Urinary bladder (tissue), 4 donors: ENCODE data around the gene ERBB2. TPM values are rescaled to one million over a fixed set of nuclear protein-coding genes. Genes with fewer than 3 reads are reported as not detected.

Source experiments
- DNase-seq: peaks from one replicate; pipeline ENCODE4 v3.0.0-alpha.2; 2015; ENCODE audit errors: extremely low spot score
- H3K27ac ChIP-seq: one replicate; pipeline ENCODE4 v1.5.1; 2013; ENCODE audit warnings: low read depth, mild to moderate bottlenecking, moderate library complexity
- H3K36me3 ChIP-seq: one replicate; pipeline ENCODE4 v1.6.1; 2013; ENCODE audit warnings: mild to moderate bottlenecking, moderate library complexity; ENCODE audit not compliant: insufficient read depth
- H3K4me1 ChIP-seq: one replicate; pipeline ENCODE4 v1.6.1; 2013; ENCODE audit warnings: mild to moderate bottlenecking, moderate library complexity; ENCODE audit not compliant: insufficient read depth
- H3K4me3 ChIP-seq: one replicate; pipeline ENCODE4 v1.5.1; 2013; ENCODE audit warnings: low read depth, low read length
- WGBS: extraction: QIAGEN DNeasy Blood & Tissue Kit; methylation state at CpG from one replicate; pipeline ENCODE4 v1.1.7; 2013; 5-methylcytosine and 5-hydroxymethylcytosine counted together
- polyA plus RNA-seq: library from polyadenylated mRNA; stranded (reverse); fragments of 200-250 nt; gene quantifications from one replicate; pipeline ENCODE4 v1.2.3, GENCODE V29; 2013
- total RNA-seq: library from RNA; depleted of rRNA; stranded (reverse); fragments of >200 nt; gene quantifications from one replicate; pipeline ENCODE4 v1.2.3, GENCODE V29; 2014
- donor health status: healthy with polysubstance abuse.
- donor health status: healthy.

ERBB2 gene
- total and polyA plus RNA-seq, 2 donors, result 38.3 to 60.5 TPM

GRCh38 chr17:39751016-39751543 lies 51.2 kb downstream of the ERBB2 start:
- H3K27ac ChIP-seq, result no peak overlapping the region
- no peak for DNase-seq
- 55% methylated on average over 5 of the region's 5 CpGs for WGBS

GRCh38 chr17:39751637-39752036 lies 51.8 kb downstream of the ERBB2 start:
- Histone ChIP-seq H3K27ac (no peak overlapping the region), H3K36me3 (no peaks in the 10 kb centered on the region), H3K4me3 (no peak overlapping the region), H3K4me1 (no peaks in the 10 kb centered on the region)
- 60% methylated on average over 10 of the region's 10 CpGs for WGBS
- DNase-seq, result no peak

More at GRCh38 chr17:39751016-39751543, 51.2 kb downstream of the ERBB2 start:
- H3K4me3 ChIP-seq, result no peak overlapping the region
- H3K36me3 ChIP-seq, result no peaks in the 10 kb centered on the region
- H3K4me1 ChIP-seq, result no peaks in the 10 kb centered on the region

- 76% methylated on average over 13 of the region's 13 CpGs for WGBS
- H3K4me1 ChIP-seq, result no peaks in the 10 kb centered on the region
- H3K4me3 ChIP-seq, result no peak overlapping the region
- no peak overlapping the region for H3K27ac ChIP-seq
- DNase-seq, result no peak
- H3K36me3 ChIP-seq, result no peaks in the 10 kb centered on the region
Observed at GRCh38 chr17:39752241-39752881, 52.5 kb downstream of the ERBB2 start.

- no peaks in the 10 kb centered on the region for H3K4me1 ChIP-seq
- peak overlapping the region; percentile 60 for H3K4me3 ChIP-seq
- no peaks in the 10 kb centered on the region for H3K36me3 ChIP-seq
- DNase-seq, result no peak
- peak overlapping the region; percentile 96 for H3K27ac ChIP-seq
- 7% methylated on average over 55 of the region's 55 CpGs for WGBS
Observed at GRCh38 chr17:39753514-39754160, 53.8 kb downstream of the ERBB2 start.

- H3K36me3 ChIP-seq, result no peaks in the 10 kb centered on the region
- no peaks in the 10 kb centered on the region for H3K4me1 ChIP-seq
- H3K4me3 ChIP-seq, result peak overlapping the region; percentile 60
- no peak for DNase-seq
- under 1% methylated on average over 91 of the region's 91 CpGs for whole genome bisulfite sequencing
- H3K27ac ChIP-seq, result peak overlapping the region; percentile 96
Observed at GRCh38 chr17:39754161-39754957, 54.5 kb downstream of the ERBB2 start.

GRCh38 chr17:39754958-39755553 lies 55.2 kb downstream of the ERBB2 start:
- Histone ChIP-seq H3K36me3 (no peaks in the 10 kb centered on the region), H3K4me1 (no peaks in the 10 kb centered on the region), H3K27ac (peak overlapping the region; percentile 96), H3K4me3 (peak overlapping the region; percentile 60)
- WGBS, result 30% methylated on average over 21 of the region's 21 CpGs
- no peak for DNase-seq

- Histone ChIP-seq H3K27ac (no peak overlapping the region), H3K4me1 (no peaks in the 10 kb centered on the region), H3K36me3 (no peaks in the 10 kb centered on the region), H3K4me3 (no peak overlapping the region)
- 62% methylated on average over 18 of the region's 18 CpGs for WGBS
- DNase-seq, result no peak
Observed at GRCh38 chr17:39755554-39756379, 55.9 kb downstream of the ERBB2 start.

- Histone ChIP-seq H3K36me3 (no peaks in the 10 kb centered on the region), H3K27ac (no peak overlapping the region), H3K4me3 (no peak overlapping the region), H3K4me1 (no peaks in the 10 kb centered on the region)
- no peak for DNase-seq
- WGBS, result 59% methylated on average over 7 of the region's 7 CpGs
Observed at GRCh38 chr17:39756380-39757079, 56.7 kb downstream of the ERBB2 start.

GRCh38 chr17:39757176-39757662 lies 57.4 kb downstream of the ERBB2 start:
- Histone ChIP-seq H3K27ac (no peak overlapping the region), H3K4me3 (no peak overlapping the region)
- WGBS, result 84% methylated on average over 4 of the region's 4 CpGs

GRCh38 chr17:39757931-39758873 lies 58.3 kb downstream of the ERBB2 start:
- Histone ChIP-seq H3K4me1 (no peaks in the 10 kb centered on the region), H3K27ac (no peak overlapping the region), H3K4me3 (no peak overlapping the region), H3K36me3 (no peaks in the 10 kb centered on the region)
- WGBS, result 67% methylated on average over 12 of the region's 12 CpGs
- DNase-seq, result no peak

More at GRCh38 chr17:39757176-39757662, 57.4 kb downstream of the ERBB2 start:
- DNase-seq, result no peak
- Histone ChIP-seq H3K36me3 (no peaks in the 10 kb centered on the region), H3K4me1 (no peaks in the 10 kb centered on the region)

GRCh38 chr17:39759204-39759603 lies 59.3 kb downstream of the ERBB2 start:
- 85% methylated on average over 5 of the region's 5 CpGs for WGBS
- no peak for DNase-seq
- Histone ChIP-seq H3K36me3 (no peaks in the 10 kb centered on the region), H3K4me1 (no peaks in the 10 kb centered on the region), H3K4me3 (no peak overlapping the region), H3K27ac (no peak overlapping the region)
